COLO829 (cell line): ENCODE measurements around the gene PDE4D.
A peak's percentile ranks its signal among the peaks of the same experiment; 100 is the strongest.

ENCODE experiments used
- DNase-seq: peaks from one replicate; pipeline ENCODE4 v3.0.0; 2012; ENCODE audit warnings: low spot score

Gene PDE4D

GRCh38 chr5:58922461-58923171, 970.9 kb downstream of the PDE4D start:
- DNase-seq = no peak

GRCh38 chr5:58921159-58921558, 972.4 kb downstream of the PDE4D start:
- DNase-seq = peak; percentile 21

GRCh38 chr5:58919833-58920232, 973.7 kb downstream of the PDE4D start:
- no peak for DNase-seq
